COLO668 (cell line): ENCODE measurements around the gene SH3GLB2.
"Not testable (repeated sequence)": the region's sequence is repeated elsewhere in the genome, so short reads cannot be mapped to it uniquely, and the experiment has no call there.

ENCODE experiments used
- DNase-seq: peaks from one replicate; lab custom pipeline; 2025; ENCODE audit not compliant: unreplicated experiment; lab: John Stamatoyannopoulos, UW

The SH3GLB2 gene

DNA sequence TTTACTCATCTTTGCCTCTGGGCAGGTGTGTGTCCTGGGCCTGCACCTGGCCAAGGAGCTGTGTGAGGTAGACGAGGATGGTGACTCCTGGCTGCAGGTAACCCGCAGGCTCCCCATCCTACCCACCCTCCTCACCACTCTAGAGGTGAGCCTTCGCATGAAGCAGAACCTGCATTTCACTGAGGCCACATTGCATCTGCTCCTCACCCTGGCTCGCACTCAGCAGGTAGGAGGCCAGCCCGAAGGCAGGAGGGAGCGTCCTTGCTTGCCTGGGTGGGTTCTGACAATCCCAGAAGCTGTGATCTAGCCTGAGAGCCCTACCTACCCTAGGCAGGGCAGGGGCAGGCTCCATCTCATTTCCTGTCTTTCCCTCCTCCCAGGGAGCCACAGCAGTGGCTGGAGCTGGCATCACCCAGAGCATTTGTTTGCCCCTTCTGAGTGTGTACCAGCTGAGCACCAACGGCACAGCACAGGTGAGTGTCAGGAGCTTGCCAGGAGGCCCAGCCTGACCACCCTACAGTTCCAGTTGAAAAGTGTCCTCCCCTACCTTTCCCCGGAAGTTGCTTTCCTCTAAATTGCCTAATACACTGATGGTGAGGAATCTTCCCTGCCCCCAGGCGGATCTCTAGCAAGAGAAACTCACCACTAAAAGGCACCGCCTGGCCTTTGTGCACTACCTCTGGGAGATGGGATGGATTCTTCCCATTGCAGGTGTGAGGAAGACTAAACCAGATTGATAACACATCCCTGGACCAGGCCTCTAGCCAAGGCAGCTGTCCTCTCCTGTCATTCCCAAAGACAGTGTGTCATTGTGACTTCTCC is 26.4 kb downstream of the SH3GLB2 start:
- DNase-seq, result no peak

DNA sequence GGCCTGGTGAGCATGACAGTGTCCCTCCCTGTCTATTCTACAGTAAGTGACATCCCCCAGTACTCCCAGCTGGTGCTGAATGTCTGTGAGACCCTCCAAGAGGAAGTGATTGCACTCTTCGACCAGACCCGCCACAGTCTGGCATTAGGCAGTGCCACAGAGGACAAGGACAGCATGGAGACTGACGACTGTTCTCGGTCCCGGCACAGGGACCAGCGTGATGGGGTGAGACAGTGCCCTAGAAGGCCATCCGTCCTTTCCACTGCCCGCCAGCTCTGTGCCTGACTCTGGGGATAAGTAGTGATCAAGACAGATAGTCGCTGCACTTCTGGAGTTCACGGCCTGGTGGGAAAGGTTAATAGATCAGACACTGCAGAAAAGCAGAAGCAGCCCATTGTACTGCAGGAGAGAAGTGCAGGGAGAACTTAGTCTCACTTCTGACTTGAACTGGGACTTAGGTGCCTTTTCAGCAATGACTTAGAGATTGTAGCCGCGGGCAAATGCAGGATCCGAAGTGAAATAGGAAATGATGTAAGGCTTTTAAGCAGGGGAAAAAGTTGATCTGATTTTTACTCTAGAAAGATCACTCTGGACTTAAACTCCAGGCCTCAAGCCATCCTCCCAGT is 28.4 kb downstream of the SH3GLB2 start:
- no peak for DNase-seq

DNA sequence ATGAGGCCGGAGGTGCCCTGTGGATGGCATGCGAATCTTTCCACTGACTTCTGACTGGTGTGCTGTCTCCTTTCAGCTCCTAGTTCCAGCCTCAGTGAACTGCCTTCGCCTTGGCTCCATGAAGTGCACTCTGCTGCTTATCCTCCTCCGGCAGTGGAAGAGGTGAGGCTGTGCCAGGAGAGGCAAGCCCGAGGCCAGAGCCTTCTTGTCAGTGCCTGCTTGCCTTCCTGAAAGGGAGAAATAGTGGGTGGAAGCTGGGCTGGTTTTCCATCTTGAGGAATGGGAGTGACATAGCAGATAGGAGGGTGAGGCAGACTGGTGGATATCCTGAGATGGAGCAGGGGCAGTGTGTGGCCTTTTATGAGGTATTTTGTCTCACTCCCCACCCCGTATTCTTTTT is 29.7 kb downstream of the SH3GLB2 start:
- no peak for DNase-seq

DNA sequence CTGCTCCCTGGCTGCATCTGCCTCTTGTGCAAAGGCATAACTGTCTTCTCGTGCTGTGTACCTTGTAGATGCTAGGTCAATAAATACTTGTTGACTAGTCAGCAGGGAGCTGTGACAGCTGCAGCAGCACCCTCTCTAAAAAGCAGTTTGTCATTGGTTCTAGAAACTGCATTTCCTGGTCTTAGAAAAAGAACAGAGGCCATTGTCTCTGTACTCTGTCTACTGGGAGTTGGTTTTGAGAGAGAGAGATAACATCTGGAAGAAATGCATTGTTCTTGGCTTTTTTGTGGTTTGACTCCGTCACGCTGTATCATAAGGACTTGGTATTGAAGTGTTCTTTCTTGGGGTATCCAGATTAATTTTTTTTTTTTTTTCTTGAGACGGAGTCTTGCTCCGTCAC is 32.3 kb downstream of the SH3GLB2 start:
- DNase-seq, result no peak

DNA sequence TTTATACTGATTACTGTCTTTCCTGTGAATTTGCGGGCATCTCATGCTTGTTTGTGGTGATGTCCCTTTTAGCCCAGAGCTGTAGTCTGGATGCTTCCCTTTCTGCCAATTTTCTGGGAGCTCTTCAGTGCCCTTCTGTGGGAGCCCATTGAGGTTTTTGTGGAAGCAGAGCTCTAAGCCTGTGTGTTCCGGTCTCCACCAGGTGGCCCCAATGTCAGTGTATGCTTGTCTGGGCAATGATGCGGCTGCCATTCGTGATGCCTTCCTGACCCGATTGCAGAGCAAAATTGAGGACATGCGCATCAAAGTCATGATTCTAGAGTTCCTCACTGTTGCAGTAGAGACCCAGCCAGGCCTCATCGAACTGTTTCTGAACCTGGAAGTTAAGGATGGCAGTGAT is 35.1 kb downstream of the SH3GLB2 start:
- DNase-seq, result no peak

DNA sequence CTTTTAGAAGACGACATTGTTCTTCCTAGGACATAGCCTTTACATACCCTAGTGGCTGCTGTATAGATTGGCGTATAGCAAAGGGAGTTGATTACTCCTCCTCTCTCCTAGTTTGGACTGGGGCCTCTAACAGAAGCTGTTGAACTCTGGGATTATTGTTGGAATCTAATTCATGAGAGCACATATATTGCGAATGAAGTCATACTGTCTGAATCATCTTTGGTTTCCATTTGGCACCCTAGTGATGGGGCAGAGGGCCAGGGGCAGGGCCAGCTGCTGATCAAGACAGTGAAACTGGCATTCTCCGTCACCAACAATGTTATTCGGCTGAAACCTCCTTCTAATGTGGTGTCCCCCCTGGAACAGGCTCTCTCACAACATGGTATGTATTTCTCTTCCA is 40.3 kb downstream of the SH3GLB2 start:
- DNase-seq, result no peak

DNA sequence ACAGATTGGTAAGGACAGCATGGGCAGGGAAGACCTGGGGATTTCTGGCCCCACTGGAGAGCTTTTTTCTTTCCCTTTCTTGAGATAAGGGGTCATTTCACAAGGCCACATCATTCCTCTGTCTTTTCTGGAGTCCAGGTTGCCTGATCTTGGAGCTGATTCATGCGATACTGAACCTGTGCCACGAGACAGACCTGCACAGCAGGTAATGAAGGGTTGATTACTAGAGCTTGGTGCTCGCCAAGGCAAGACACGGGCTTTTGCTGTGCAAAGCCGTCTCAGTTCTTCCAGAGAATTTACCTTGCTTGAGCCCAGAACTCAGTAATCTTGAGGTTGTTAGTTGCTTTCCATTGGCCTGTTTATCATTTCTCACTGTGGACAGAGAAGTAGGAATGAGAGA is 41.5 kb downstream of the SH3GLB2 start:
- DNase-seq, result no peak

DNA sequence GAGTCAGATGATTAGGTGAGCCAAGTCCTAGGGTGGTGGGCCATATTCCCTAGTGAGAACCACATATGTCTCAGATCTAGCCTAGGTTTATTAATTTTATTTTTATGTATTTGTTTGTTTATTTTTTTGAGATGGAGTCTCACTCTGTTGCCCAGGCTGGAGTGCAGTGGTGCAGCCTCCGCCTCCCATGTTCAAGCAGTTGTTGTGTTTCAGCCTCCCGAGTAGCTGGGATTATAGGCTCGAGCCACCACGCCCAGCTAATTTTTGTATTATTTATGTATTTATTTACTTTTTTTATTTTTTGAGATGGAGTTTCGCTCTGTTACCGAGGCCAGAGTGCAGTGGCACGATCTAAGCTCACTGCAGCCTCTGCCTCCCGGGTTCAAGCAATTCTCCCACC is 44.6 kb downstream of the SH3GLB2 start:
- no peak for DNase-seq

DNA sequence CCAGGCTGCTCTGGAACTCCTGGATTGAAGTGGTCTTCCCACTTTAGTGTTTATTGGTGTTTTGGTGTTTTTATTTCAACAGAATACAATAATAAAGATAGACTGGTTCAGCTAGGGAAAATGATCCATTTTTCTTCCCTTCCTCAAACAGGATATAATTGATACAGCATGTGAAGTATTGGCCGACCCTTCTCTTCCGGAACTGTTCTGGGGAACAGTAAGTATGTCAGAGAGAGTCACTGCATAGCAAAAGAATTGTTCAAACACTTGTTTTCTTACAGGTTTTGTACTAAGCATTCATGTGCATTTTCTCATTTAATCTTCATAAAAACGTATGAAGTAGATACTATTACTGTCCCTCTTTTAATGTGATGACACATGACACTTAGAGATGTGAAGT is 49.0 kb downstream of the SH3GLB2 start:
- DNase-seq, result no peak

DNA sequence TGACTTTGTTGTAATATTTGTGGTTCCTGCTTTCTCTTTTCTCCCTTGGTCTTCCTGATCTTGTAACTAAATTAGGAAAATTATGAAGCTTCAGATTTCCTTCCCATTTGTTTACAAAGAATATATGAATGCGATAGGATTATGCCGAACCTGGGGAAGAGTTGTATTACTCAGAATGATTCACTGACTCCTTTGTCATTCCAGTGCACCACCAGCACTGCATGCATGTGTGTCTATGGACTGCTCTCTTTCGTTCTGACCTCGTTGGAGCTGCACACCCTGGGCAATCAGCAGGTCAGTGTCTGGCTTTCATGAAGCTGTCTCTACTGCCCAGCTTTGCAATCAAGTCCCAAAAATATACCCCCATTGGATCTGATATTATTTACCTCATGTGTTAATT is 55.2 kb downstream of the SH3GLB2 start:
- DNase-seq, result no peak

DNA sequence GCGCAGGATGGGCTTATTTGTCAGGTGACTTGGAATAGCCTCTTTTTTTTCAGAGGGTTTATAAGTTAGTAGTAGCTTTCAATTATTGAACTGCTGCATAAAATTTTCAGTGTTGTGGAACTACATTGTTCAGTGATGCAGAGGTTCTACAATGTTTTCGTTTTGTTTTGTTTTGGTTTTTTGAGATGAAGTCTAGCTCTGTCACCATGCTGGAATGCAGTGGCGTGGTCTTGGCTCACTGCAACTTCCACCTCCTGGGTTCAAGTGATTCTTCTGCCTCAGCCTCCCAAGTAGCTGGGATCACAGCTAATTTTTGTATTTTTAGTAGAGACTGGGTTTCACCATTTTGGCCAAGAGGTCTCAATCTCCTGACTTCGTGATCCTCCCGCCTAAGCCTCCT is 58.6 kb downstream of the SH3GLB2 start:
- DNase-seq, result no peak

DNA sequence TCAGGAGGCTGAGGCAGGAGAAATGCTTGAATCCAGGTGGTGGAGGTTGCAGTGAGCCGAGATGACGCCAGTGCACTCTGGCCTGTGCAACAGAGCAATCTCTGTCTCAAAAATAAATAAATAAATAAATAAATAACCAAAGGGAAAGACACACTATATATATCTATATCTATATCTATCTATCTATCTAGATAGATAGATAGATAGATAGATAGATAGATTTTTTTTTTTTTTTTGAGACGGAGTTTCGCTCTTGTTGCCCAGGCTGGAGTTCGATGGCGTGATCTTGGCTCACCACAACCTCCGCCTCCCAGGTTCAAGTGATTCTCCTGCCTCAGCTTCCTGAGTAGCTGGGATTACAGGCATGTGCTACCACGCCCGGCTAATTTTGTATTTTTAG is 66.7 kb downstream of the SH3GLB2 start:
- DNase-seq, result not testable (repeated sequence)
